Lower lobe of right lung (tissue), 2 donors: ENCODE results near the gene TOPAZ1. TPM values are rescaled to one million over a fixed set of nuclear protein-coding genes. Genes with fewer than 3 reads are reported as not detected.

ENCODE experiments used
- ATAC-seq, 2 donors: fragments of 200-7000 bp; cut with Tn5 transposase; one replicate each; pipeline ENCODE4 v1.9.1; 2020 to 2022; ENCODE audit warnings: mild to moderate bottlenecking in 2 of 2, moderate library complexity in 2 of 2
- DNase-seq: peaks from one replicate; pipeline ENCODE4 v3.0.0-alpha.2; 2020
- H3K27ac ChIP-seq: fragments of 200-600 bp; one replicate; pipeline ENCODE4 v1.8.0; 2022
- H3K27me3 ChIP-seq: fragments of 200-600 bp; one replicate; pipeline ENCODE4 v1.8.0; 2022; ENCODE audit warnings: low read depth
- H3K36me3 ChIP-seq: fragments of 200-600 bp; one replicate; pipeline ENCODE4 v1.8.0; 2022; ENCODE audit warnings: mild to moderate bottlenecking
- H3K4me1 ChIP-seq: fragments of 200-600 bp; one replicate; pipeline ENCODE4 v1.8.0; 2022
- H3K4me3 ChIP-seq: fragments of 200-600 bp; one replicate; pipeline ENCODE4 v1.8.0; 2022; ENCODE audit warnings: mild to moderate bottlenecking
- H3K9me3 ChIP-seq: fragments of 200-600 bp; one replicate; pipeline ENCODE4 v1.8.0; 2022
- intact Hi-C: fragments of 100-400 bp; cut with DNase I; formaldehyde crosslinking; loops from one replicate; pipeline ENCODE4 v1.11.0; 2022
- total RNA-seq: library from RNA; stranded (reverse); fragmentation: NEBNext Ultra II Directional; extraction: Animal tissue kit (Norgen Biotek cat#: 25700); gene quantifications from one replicate; pipeline ENCODE4 v1.2.1, GENCODE V29; 2021
- TF ChIP-seq, protein P1 (sequence below): fragments of 200-600 bp; IDR thresholded peaks from one replicate; pipeline ENCODE4 v1.8.0; 2022; ENCODE audit warnings: antibody characterized with exemption, mild to moderate bottlenecking
- donor health status: DM: no; HTN: yes; CAD: no; lungs with severe emphysema.

Gene TOPAZ1
- total RNA-seq, 1 donor from 2014 or later: not detected

DNA sequence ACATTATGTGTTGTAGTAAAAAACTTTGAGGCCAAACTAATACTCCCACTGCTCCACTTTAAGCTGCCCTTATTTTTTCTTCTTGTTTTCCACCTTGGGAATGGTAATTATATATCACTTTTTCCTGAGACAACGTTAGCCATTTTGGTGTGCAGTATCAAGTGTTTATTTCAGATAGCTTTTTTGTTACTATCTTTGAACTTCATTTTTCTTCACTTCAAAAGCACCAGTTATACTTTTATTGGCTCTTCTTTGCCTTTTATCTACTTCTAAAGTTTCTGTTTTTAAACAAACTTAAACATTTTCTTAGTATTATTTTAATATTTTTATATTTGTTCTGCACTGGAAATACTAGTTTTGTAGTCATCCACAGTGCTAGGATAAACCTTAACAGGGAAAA lies 6.5 kb downstream of the TOPAZ1 start:
- H3K27ac ChIP-seq: no peak overlapping the region
- H3K27me3 ChIP-seq: no peaks in the 10 kb centered on the region
- TF ChIP-seq, protein P1, sequence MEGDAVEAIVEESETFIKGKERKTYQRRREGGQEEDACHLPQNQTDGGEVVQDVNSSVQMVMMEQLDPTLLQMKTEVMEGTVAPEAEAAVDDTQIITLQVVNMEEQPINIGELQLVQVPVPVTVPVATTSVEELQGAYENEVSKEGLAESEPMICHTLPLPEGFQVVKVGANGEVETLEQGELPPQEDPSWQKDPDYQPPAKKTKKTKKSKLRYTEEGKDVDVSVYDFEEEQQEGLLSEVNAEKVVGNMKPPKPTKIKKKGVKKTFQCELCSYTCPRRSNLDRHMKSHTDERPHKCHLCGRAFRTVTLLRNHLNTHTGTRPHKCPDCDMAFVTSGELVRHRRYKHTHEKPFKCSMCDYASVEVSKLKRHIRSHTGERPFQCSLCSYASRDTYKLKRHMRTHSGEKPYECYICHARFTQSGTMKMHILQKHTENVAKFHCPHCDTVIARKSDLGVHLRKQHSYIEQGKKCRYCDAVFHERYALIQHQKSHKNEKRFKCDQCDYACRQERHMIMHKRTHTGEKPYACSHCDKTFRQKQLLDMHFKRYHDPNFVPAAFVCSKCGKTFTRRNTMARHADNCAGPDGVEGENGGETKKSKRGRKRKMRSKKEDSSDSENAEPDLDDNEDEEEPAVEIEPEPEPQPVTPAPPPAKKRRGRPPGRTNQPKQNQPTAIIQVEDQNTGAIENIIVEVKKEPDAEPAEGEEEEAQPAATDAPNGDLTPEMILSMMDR: no peak
- peaks cover 16% of the 10 kb centered on the region for H3K9me3 ChIP-seq
- intact Hi-C loops: no loop called here
- H3K36me3 ChIP-seq: no peaks in the 10 kb centered on the region
- H3K4me1 ChIP-seq: no peaks in the 10 kb centered on the region
- ATAC-seq (no peak), DNase-seq (no peak)
- H3K4me3 ChIP-seq: no peak overlapping the region

GRCh38 chr3:44252332-44252959 lies 10.8 kb downstream of the TOPAZ1 start:
- DNase-seq (no peak), ATAC-seq (peak in 1 of 2 donors; percentile 45)
- H3K4me1 ChIP-seq: no peaks in the 10 kb centered on the region
- peaks cover 14% of the 10 kb centered on the region for H3K9me3 ChIP-seq
- intact Hi-C loops: no loop called here
- H3K4me3 ChIP-seq: no peak overlapping the region
- no peaks in the 10 kb centered on the region for H3K27me3 ChIP-seq
- TF ChIP-seq, protein P1: no peak
- no peaks in the 10 kb centered on the region for H3K36me3 ChIP-seq
- no peak overlapping the region for H3K27ac ChIP-seq

DNA sequence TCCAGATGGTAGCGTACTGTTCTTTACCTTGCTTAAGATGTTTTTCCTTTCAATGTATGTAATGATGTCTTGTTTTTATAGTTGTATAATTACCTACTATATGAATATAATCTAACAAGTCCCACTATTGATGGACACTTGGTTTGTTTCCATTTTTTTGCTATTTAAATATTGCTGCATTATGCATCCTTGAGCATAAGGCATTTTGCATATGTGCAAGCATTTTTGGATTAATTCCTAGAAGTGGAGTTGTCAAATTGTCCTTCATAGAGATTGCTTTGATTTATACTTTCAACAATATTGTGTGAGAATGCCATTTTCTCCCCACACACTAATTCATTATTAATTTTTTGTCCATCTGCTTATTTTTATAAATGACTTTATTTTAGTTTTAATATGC lies 17.7 kb downstream of the TOPAZ1 start:
- ATAC-seq: no peak
- Histone ChIP-seq H3K27me3 (no peaks in the 10 kb centered on the region), H3K27ac (no peak overlapping the region), H3K4me3 (no peak overlapping the region), H3K4me1 (no peaks in the 10 kb centered on the region), H3K9me3 (no peaks in the 10 kb centered on the region), H3K36me3 (no peaks in the 10 kb centered on the region)
- TF ChIP-seq, protein P1: no peak
- no peak for DNase-seq
- intact Hi-C loops: no loop called here

- H3K4me3 ChIP-seq: no peak overlapping the region
- ATAC-seq (no peak), DNase-seq (no peak)
- no peak overlapping the region for H3K27ac ChIP-seq
- TF ChIP-seq, protein P1: no peak
- no peaks in the 10 kb centered on the region for H3K36me3 ChIP-seq
- H3K9me3 ChIP-seq: no peaks in the 10 kb centered on the region
- intact Hi-C loops: no loop called here
- no peaks in the 10 kb centered on the region for H3K27me3 ChIP-seq
- no peaks in the 10 kb centered on the region for H3K4me1 ChIP-seq
These were observed 22.5 kb downstream of the TOPAZ1 start for GRCh38 chr3:44264146-44264545.

GRCh38 chr3:44265815-44266214 lies 24.1 kb downstream of the TOPAZ1 start:
- ATAC-seq (no peak), DNase-seq (no peak)
- intact Hi-C loops: no loop called here
- Histone ChIP-seq H3K4me3 (no peak overlapping the region), H3K4me1 (no peaks in the 10 kb centered on the region), H3K27ac (no peak overlapping the region), H3K9me3 (no peaks in the 10 kb centered on the region), H3K27me3 (no peaks in the 10 kb centered on the region), H3K36me3 (no peaks in the 10 kb centered on the region)
- TF ChIP-seq, protein P1: no peak

DNA sequence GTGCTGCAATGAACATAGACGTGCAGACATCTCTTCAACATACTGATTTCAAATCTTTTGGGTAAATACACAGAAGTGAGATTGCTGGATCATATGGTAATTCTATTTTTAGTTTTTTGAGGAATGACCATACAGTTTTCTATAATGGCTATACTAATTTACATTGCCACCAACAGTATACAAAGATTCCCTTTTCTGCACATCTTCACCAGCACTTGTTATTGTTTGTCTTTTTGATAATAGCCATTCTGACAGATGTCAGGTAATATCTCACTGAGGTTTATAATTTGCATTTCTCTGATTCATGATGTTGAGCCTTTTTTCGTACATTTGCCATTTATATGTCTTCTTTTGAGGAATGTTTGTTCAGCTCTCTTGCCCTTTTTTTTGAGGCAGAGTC lies 30.5 kb downstream of the TOPAZ1 start:
- no peaks in the 10 kb centered on the region for H3K9me3 ChIP-seq
- H3K27me3 ChIP-seq: no peaks in the 10 kb centered on the region
- no peaks in the 10 kb centered on the region for H3K4me1 ChIP-seq
- no peak for DNase-seq
- no peak for ATAC-seq
- TF ChIP-seq, protein P1: no peak
- H3K4me3 ChIP-seq: no peak overlapping the region
- H3K36me3 ChIP-seq: no peaks in the 10 kb centered on the region
- intact Hi-C loops: no loop called here
- H3K27ac ChIP-seq: no peak overlapping the region
